GM23248 (cell line): Measurements from ENCODE around the gene LRFN4. TPM values are rescaled to one million over a fixed set of nuclear protein-coding genes. Genes with fewer than 3 reads are reported as not detected.

ENCODE experiments used
- DNase-seq: peaks from one replicate; pipeline ENCODE4 v3.0.0-alpha.2; 2015
- H2AFZ ChIP-seq: fragments of 200-600 bp; sonication (generic); 2 replicates; pipeline ENCODE4 v1.6.1; 2016; ENCODE audit warnings: antibody characterized with exemption
- H3F3A ChIP-seq: fragments of 200-600 bp; sonication (generic); 2 replicates; pipeline ENCODE4 v1.6.1; 2016; ENCODE audit warnings: mild to moderate bottlenecking, antibody characterized with exemption, mixed run types; ENCODE audit not compliant: insufficient read depth
- H3K27ac ChIP-seq: fragments of 200-600 bp; sonication (generic); 2 replicates; pipeline ENCODE4 v1.5.1; 2016; ENCODE audit warnings: mild to moderate bottlenecking
- H3K27me3 ChIP-seq: fragments of 200-600 bp; sonication (generic); replicated peaks from 2 replicates; pipeline ENCODE4 v1.6.1; 2016; ENCODE audit warnings: mild to moderate bottlenecking; ENCODE audit not compliant: insufficient read depth
- H3K36me3 ChIP-seq: fragments of 200-600 bp; sonication (generic); 2 replicates; pipeline ENCODE4 v1.6.1; 2016; ENCODE audit warnings: low read depth, mild to moderate bottlenecking
- H3K4me1 ChIP-seq: fragments of 200-600 bp; sonication (generic); 2 replicates; pipeline ENCODE4 v1.6.1; 2016; ENCODE audit warnings: mild to moderate bottlenecking; ENCODE audit not compliant: insufficient read depth
- H3K4me2 ChIP-seq: fragments of 200-600 bp; sonication (generic); one replicate; pipeline ENCODE4 v1.6.1; 2016; ENCODE audit warnings: mild to moderate bottlenecking; ENCODE audit not compliant: unreplicated experiment
- H3K4me3 ChIP-seq: fragments of 200-600 bp; sonication (generic); 2 replicates; pipeline ENCODE4 v1.5.1; 2016; ENCODE audit warnings: mild to moderate bottlenecking
- H3K79me2 ChIP-seq: fragments of 200-600 bp; sonication (generic); 2 replicates; pipeline ENCODE4 v1.6.1; 2016; ENCODE audit warnings: mild to moderate bottlenecking; ENCODE audit not compliant: insufficient read depth
- H3K9ac ChIP-seq: fragments of 200-600 bp; sonication (generic); 2 replicates; pipeline ENCODE4 v1.6.1; 2016; ENCODE audit warnings: mild to moderate bottlenecking
- H3K9me2 ChIP-seq: fragments of 200-600 bp; sonication (generic); 2 replicates; pipeline ENCODE4 v1.6.1; 2016; ENCODE audit warnings: mixed run types, mild to moderate bottlenecking, moderate library complexity; ENCODE audit not compliant: insufficient read depth
- H3K9me3 ChIP-seq: fragments of 200-600 bp; sonication (generic); one replicate; pipeline ENCODE4 v1.6.1; 2017; ENCODE audit warnings: low read depth
- H4K20me1 ChIP-seq: fragments of 200-600 bp; sonication (generic); 2 replicates; pipeline ENCODE4 v1.6.0; 2016; ENCODE audit not compliant: insufficient read depth
- EZH2 ChIP-seq: fragments of 200-600 bp; sonication (generic); IDR thresholded peaks from 2 replicates; pipeline ENCODE4 v1.6.1; 2018; ENCODE audit warnings: antibody characterized with exemption, mild to moderate bottlenecking; ENCODE audit not compliant: insufficient read depth, poor library complexity, severe bottlenecking
- EZH2phosphoT487 ChIP-seq: fragments of 200-600 bp; sonication (generic); IDR thresholded peaks from 2 replicates; pipeline ENCODE4 v1.6.1; 2018; ENCODE audit warnings: antibody characterized with exemption, moderate library complexity, mild to moderate bottlenecking, low read depth; ENCODE audit not compliant: insufficient read depth
- WGBS, 2 experiments: methylation state at CpG; one replicate each; pipeline ENCODE4 v1.1.6; 2015 to 2017; ENCODE audit warnings: low lambda C conversion rate in 2 of 2, low coverage in 1 of 2; ENCODE audit errors: missing lambda C conversion rate in 2 of 2; 5-methylcytosine and 5-hydroxymethylcytosine counted together
- in situ Hi-C: fragments of 300-500 bp; cut with MboI; formaldehyde crosslinking; loops from 2 replicates; pipeline ENCODE4 v1.15.0; 2020
- polyA plus RNA-seq: library from polyadenylated mRNA; unstranded; fragments of >200 nt; fragmentation: Nextera tagmentation; extraction: Ambion mirVana; gene quantifications from 2 replicates; pipeline ENCODE4 v1.2.1, GENCODE V29; 2016
- total RNA-seq: library from RNA; depleted of rRNA; stranded (reverse); fragments of >200 nt; shearing (Covaris generic); gene quantifications from 2 replicates; pipeline ENCODE4 v1.2.3, GENCODE V29; 2014

The LRFN4 gene
- total and polyA plus RNA-seq, 2 experiments from 2014 or later, result 5.4 to 42.2 TPM

DNA sequence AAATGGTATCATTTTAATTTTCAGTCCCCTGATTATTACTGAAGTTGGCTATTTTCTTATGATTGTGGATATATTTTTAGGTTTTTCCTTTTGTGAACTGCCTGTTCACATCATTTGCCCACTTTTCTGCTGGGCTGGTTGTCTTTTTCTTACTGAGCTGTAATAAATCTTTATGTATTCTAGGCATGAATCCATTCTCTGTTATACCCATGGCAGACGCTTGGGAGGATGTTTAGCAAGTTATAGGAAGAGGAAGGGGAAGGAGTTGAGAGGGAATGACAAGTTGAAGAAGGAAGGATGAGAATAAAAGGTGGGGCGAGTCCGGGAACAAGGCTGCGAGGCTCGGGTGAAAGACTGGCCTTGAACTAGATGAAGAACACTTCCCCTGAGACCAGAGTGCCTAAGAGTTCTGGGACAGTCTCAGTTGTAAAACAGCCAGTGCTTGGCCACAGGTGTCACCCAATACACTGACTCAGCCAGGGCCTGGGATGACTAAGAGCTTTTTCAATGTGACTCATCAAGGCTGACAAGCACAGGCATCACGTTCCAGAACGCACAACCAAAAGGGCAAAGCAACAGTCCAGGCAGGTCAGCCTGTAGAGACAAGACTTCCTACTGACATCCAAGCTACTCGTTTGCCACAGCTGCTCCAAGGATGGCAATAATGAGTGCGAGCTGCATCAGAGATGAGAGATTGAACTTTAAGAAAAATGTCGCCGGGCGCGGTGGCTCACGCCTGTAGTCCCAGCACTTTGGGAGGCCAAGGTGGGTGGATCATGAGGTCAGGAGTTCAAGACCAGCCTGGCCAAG is 35.2 kb downstream of the LRFN4 start:
- in situ Hi-C loops, result no loop called here
- Histone ChIP-seq H3K9me3 (no peaks in the 10 kb centered on the region), H3K4me2 (peak overlapping the region; percentile 26), H3K27me3 (no peaks in the 10 kb centered on the region), H3K4me3 (no peak overlapping the region), H3K4me1 (peaks cover 13% of the 10 kb centered on the region), H4K20me1 (no peaks in the 10 kb centered on the region), H3F3A (peaks cover 20% of the 10 kb centered on the region; the same call in 1 of the 2 replicates), H3K9ac (no peak overlapping the region), H2AFZ (no peak overlapping the region), H3K79me2 (no peaks in the 10 kb centered on the region), H3K36me3 (no peaks in the 10 kb centered on the region), H3K27ac (peak overlapping the region; percentile 46), H3K9me2 (no peaks in the 10 kb centered on the region)
- TF ChIP-seq EZH2, result no peak
- no peak for TF ChIP-seq EZH2phosphoT487
- WGBS, 2 experiments, result 42 to 44% methylated on average over 14 of the region's 14 CpGs
- peak; percentile 96 for DNase-seq

DNA sequence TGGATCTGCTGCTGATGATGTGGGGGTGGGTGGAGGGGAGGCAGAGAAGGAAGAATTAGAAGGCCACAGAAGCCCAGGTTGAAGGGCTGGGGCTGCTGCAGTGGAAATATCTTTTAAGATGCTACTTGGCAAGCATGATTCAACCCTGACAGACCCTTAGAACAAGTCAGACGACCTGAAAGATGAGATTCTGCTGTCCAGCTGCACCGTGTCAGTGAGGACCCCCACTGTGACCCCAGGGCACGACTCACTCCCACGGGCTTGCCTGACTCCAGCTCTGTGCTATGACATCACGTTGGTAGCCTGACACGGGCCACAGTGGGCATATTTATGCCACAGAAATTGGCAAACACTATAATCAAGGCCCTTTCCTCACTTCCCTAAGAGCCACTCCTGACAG is 36.0 kb downstream of the LRFN4 start:
- Histone ChIP-seq H3K27me3 (no peaks in the 10 kb centered on the region), H3K36me3 (no peaks in the 10 kb centered on the region), H3F3A (peaks cover 20% of the 10 kb centered on the region; the same call in 1 of the 2 replicates), H3K4me1 (peaks cover 13% of the 10 kb centered on the region), H3K4me2 (no peak overlapping the region), H3K9me2 (no peaks in the 10 kb centered on the region), H4K20me1 (no peaks in the 10 kb centered on the region), H3K9me3 (no peaks in the 10 kb centered on the region), H3K4me3 (no peak overlapping the region), H3K9ac (no peak overlapping the region), H2AFZ (no peak overlapping the region), H3K79me2 (no peaks in the 10 kb centered on the region), H3K27ac (no peak overlapping the region)
- TF ChIP-seq EZH2, result no peak
- no peak for TF ChIP-seq EZH2phosphoT487
- in situ Hi-C loops, result no loop called here
- 33 to 49% methylated on average over 6 of the region's 6 CpGs for WGBS, 2 experiments
- DNase-seq, result no peak

DNA sequence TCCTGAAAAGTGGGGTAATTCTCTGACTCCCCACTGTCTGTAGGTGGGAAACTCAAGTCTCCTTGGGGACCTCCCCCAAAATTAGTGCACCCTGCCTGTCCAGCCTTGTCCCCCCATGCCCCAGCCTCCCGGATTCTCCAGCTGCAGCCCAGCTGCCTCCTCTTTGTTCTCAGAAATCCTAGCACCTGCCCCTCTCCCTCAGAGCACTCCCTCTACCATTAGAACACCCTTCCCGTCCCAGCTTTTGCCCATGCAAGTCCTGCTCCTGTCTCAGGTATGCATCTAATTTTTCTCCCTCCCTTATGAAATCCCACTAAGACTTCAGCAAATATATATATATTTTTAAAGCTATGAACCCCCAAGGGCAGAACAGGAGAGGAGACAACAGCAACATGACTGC is 37.3 kb downstream of the LRFN4 start:
- Histone ChIP-seq H3K36me3 (no peaks in the 10 kb centered on the region), H3K4me3 (no peak overlapping the region), H3K27me3 (no peaks in the 10 kb centered on the region), H3K79me2 (no peaks in the 10 kb centered on the region), H2AFZ (no peak overlapping the region), H3K9me2 (no peaks in the 10 kb centered on the region), H3F3A (peaks cover 20% of the 10 kb centered on the region; the same call in 1 of the 2 replicates), H3K9me3 (no peaks in the 10 kb centered on the region), H3K27ac (no peak overlapping the region), H3K9ac (no peak overlapping the region), H3K4me1 (peaks cover 13% of the 10 kb centered on the region), H4K20me1 (no peaks in the 10 kb centered on the region), H3K4me2 (no peak overlapping the region)
- WGBS, 2 experiments, result 75 to 78% methylated on average over 2 of the region's 2 CpGs
- no peak for TF ChIP-seq EZH2
- TF ChIP-seq EZH2phosphoT487, result no peak
- in situ Hi-C loops, result no loop called here
- no peak for DNase-seq

DNA sequence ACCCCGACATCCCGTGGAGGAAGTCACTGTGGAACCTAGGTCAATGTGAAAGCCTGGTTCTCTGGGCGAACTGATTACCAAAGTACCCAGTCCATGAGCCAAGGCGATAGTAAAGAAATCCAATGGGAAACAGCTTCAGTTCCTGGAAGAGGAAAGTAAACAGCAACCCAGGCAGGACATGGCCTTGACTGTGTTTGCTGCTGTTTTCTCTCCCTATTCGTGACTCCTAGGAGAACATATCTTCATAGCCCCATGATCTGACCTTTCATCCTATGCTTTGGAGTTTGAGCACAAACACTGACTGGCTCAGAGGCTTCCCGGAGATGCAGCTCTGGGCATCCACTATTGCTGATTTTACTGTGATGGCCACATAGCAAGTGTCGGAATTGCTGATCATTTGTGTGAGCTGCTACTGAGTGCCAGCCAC is 45.1 kb downstream of the LRFN4 start:
- Histone ChIP-seq H3K9ac (no peak overlapping the region), H3K36me3 (no peaks in the 10 kb centered on the region), H3K9me3 (no peaks in the 10 kb centered on the region), H3F3A (no peaks in the 10 kb centered on the region), H3K4me1 (no peaks in the 10 kb centered on the region), H2AFZ (no peak overlapping the region), H3K27ac (no peak overlapping the region), H3K4me2 (no peak overlapping the region), H3K27me3 (no peaks in the 10 kb centered on the region), H3K9me2 (no peaks in the 10 kb centered on the region), H4K20me1 (no peaks in the 10 kb centered on the region), H3K79me2 (no peaks in the 10 kb centered on the region), H3K4me3 (no peak overlapping the region)
- TF ChIP-seq EZH2, result no peak
- no peak for TF ChIP-seq EZH2phosphoT487
- in situ Hi-C loops, result no loop called here
- WGBS, 2 experiments, result 84 to 89% methylated on average over 7 of the region's 7 CpGs
- no peak for DNase-seq
